Stimulated activated naive CD8-positive, alpha-beta T cell treated with anti-CD3 and anti-CD28 coated beads, Interleukin-15, amount 100 ng/mL, for 72 hours (primary cell): ENCODE measurements around the gene ATP10A.
A peak's percentile ranks its signal among the peaks of the same experiment; 100 is the strongest.

Experiments used
- ATAC-seq: fragments of 150-1000 bp; cut with Tn5 transposase; 2 replicates; pipeline ENCODE4 v1.10.0; 2021; ENCODE audit warnings: mild to moderate bottlenecking, moderate library complexity
- DNase-seq, 2 donors: peaks; one replicate each; pipeline ENCODE4 v3.0.0; 2021 to 2022
- H3K27ac Mint-ChIP-seq, 2 donors: one replicate each; pipeline ENCODE4 v1.8.0; 2022; ENCODE audit warnings: mild to moderate bottlenecking in 2 of 2, mixed read lengths in 2 of 2, moderate library complexity in 2 of 2
- H3K27me3 Mint-ChIP-seq: one replicate; pipeline ENCODE4 v1.8.0; 2022; ENCODE audit warnings: mixed read lengths
- H3K4me1 Mint-ChIP-seq: one replicate; pipeline ENCODE4 v1.8.0; 2022; ENCODE audit warnings: mild to moderate bottlenecking, mixed read lengths
- H3K4me3 Mint-ChIP-seq, 2 donors: one replicate each; pipeline ENCODE4 v1.8.0; 2022; ENCODE audit warnings: mild to moderate bottlenecking in 2 of 2, mixed read lengths in 2 of 2, moderate library complexity in 1 of 2
- H3K9me3 Mint-ChIP-seq, 2 donors: one replicate each; pipeline ENCODE4 v1.8.0; 2022; ENCODE audit warnings: mixed read lengths in 2 of 2

ATP10A gene

DNA sequence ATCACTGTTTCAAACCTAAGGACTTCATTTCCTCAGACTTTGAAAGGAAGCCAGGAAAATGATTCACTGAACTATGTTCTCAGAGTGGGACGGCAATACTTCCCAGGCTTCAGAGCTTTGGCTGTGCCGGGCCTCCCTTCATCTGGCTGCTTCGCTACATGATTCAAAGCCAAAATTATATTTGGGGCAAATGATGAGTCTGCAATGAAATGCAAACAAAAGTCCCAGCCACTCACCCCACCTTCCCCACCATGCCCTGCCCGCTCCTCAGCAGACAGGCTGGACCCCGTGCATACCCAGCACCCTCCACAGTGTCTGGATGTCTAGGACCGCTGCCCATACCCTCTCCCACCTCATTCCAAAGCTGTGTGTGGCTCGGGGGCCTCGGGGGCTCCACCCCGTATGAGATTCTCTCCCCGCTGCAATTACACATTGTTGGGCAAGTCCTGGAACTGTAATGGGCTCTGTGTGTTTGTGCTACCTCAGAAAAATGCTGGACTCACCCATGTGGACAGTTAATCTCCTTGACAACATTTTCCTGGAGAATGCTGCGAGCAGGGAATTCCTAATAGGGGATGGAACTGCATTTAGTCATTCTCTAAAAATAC is 32.2 kb downstream of the ATP10A start:
- no peak for ATAC-seq
- no peak for DNase-seq
- peaks cover 15 to 17% of the 10 kb centered on the region in 2 donors for H3K9me3 Mint-ChIP-seq
- H3K4me3 Mint-ChIP-seq = no peak overlapping the region
- H3K27ac Mint-ChIP-seq = peak overlapping the region in 1 of 2 donors; percentile 44
- no peaks in the 10 kb centered on the region for H3K27me3 Mint-ChIP-seq
- peaks cover 52% of the 10 kb centered on the region for H3K4me1 Mint-ChIP-seq

- no peak overlapping the region for H3K27ac Mint-ChIP-seq
- DNase-seq (no peak), ATAC-seq (no peak)
- H3K9me3 Mint-ChIP-seq = peaks cover 18 to 26% of the 10 kb centered on the region in 2 donors
- no peak overlapping the region for H3K4me3 Mint-ChIP-seq
- H3K27me3 Mint-ChIP-seq = no peaks in the 10 kb centered on the region
- peaks cover 61% of the 10 kb centered on the region for H3K4me1 Mint-ChIP-seq
These were observed 34.1 kb downstream of the ATP10A start for GRCh38 chr15:25829073-25829472.

DNA sequence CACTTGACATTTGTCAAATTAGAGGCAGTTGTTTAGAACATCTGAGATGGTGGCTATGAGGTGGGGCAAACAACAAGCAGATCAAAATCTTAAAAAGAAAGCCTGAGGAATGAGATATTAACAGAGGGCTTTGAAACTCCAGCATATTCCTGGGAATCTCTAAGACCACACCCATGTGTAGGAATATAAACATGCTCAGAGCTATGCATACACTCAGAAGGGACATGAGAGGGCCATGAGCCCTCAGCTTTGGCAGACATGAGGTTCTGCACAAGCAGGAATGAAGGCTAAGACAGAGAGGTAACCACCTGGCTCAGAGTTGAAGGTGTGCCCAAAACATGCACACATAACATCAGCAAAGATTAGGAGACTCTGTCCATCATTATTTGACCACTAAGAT is 37.9 kb downstream of the ATP10A start:
- peak overlapping the region in 1 of 2 donors; percentile 4 for H3K27ac Mint-ChIP-seq

GRCh38 chr15:25824618-25825017 is 38.5 kb downstream of the ATP10A start:
- DNase-seq (no peak), ATAC-seq (no peak)
- Mint-ChIP-seq H3K4me1 (peaks cover 52% of the 10 kb centered on the region), H3K27me3 (no peaks in the 10 kb centered on the region), H3K27ac (no peak overlapping the region), H3K9me3 (peaks cover 18 to 28% of the 10 kb centered on the region in 2 donors), H3K4me3 (no peak overlapping the region)

More for the DNA sequence above, 37.9 kb downstream of the ATP10A start:
- Mint-ChIP-seq H3K9me3 (peaks cover 18 to 26% of the 10 kb centered on the region in 2 donors), H3K4me1 (peaks cover 55% of the 10 kb centered on the region), H3K4me3 (no peak overlapping the region), H3K27me3 (no peaks in the 10 kb centered on the region)
- DNase-seq (no peak), ATAC-seq (no peak)

DNA sequence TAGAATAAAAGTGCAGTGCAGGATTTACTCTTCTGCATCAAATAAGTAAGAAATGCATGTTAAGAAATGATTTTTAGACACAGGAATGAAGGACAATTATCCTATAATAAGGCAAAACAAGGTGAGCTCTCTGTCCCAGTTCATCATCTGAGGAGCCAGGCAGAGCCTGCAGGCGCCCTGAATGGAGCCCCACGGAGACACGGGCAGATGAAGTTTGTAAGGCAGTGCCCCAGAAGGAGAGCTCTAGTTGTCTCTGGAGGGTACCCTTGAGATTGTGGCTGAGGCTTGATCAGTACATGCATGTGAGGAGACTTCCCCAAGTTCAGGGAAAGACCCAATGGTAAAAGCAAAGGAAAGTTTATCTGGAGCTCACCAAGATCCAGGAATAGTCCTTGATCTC is 50.3 kb downstream of the ATP10A start:
- ATAC-seq (no peak), DNase-seq (no peak)
- Mint-ChIP-seq H3K27ac (no peak overlapping the region), H3K4me3 (peak overlapping the region in 1 of 2 donors; percentile 18), H3K4me1 (peaks cover 66% of the 10 kb centered on the region), H3K9me3 (no peaks in the 10 kb centered on the region), H3K27me3 (no peaks in the 10 kb centered on the region)

DNA sequence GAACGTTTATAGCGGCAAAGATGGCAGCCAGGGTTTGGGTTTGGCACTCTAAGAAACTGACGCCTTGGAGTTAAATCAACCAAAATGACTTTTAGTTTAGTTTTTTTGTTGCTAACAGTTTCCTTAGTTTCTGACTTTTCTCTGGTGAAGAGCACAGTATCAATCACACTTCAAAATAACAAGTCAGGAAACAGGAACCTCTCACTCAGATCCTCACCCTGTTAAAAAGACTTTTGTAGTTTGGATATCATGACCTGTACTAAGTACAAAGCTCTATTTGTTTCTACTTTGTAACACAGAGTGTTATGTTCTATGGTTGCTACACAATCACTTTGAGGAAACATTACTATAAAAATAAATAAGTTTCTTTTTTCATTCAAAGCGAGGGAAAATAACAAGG is 51.1 kb downstream of the ATP10A start:
- no peak for DNase-seq
- ATAC-seq = peak; percentile 18
- Mint-ChIP-seq H3K27me3 (no peaks in the 10 kb centered on the region), H3K9me3 (no peaks in the 10 kb centered on the region), H3K4me3 (peak overlapping the region; percentile 70 to 89), H3K4me1 (peaks cover 66% of the 10 kb centered on the region), H3K27ac (peak overlapping the region in 1 of 2 donors; percentile 89)

GRCh38 chr15:25811481-25811906 is 51.6 kb downstream of the ATP10A start:
- Mint-ChIP-seq H3K4me1 (peaks cover 72% of the 10 kb centered on the region), H3K27ac (peak overlapping the region in 1 of 2 donors; percentile 89), H3K27me3 (no peaks in the 10 kb centered on the region)

DNA sequence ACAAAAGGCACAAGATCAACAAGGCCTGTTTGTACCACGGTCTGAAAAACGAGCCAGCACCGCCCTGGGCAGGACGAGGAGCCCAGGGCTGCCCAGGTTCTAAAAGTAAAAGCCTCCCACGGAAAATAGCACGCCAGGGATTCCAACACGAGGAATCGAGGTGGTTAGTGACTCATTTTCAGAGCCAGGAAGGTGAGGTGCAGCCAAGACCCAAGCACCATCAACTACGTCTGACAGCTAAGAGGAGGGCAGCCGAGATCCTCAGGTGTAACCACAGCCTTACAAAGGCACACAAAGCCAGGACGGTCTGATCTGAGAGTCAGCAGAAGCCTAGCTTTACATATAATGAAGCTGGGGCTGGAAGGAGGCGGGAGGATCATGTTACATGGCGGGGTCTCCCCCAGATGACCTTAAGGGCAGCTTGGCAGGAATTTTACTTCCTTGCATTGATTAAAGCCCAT is 52.5 kb downstream of the ATP10A start:
- DNase-seq (no peak), ATAC-seq (peak; percentile 75)
- Mint-ChIP-seq H3K27ac (peak overlapping the region; percentile 59 to 80), H3K4me3 (peak overlapping the region; percentile 70 to 89), H3K4me1 (peaks cover 78% of the 10 kb centered on the region), H3K9me3 (no peaks in the 10 kb centered on the region), H3K27me3 (no peaks in the 10 kb centered on the region)

More at GRCh38 chr15:25811481-25811906, 51.6 kb downstream of the ATP10A start:
- ATAC-seq = peak; percentile 71
- H3K4me3 Mint-ChIP-seq = peak overlapping the region; percentile 70 to 89
- H3K9me3 Mint-ChIP-seq = no peaks in the 10 kb centered on the region
- DNase-seq = peak in 1 of 2 donors; percentile 19

- Mint-ChIP-seq H3K27ac (no peak overlapping the region), H3K4me3 (no peak overlapping the region), H3K4me1 (peaks cover 73% of the 10 kb centered on the region), H3K9me3 (no peaks in the 10 kb centered on the region), H3K27me3 (no peaks in the 10 kb centered on the region)
- no peak for ATAC-seq
- DNase-seq = no peak
These were observed 53.0 kb downstream of the ATP10A start for GRCh38 chr15:25810154-25810553.

GRCh38 chr15:25807063-25807462 is 56.1 kb downstream of the ATP10A start:
- Mint-ChIP-seq H3K27me3 (no peaks in the 10 kb centered on the region), H3K4me1 (peaks cover 42% of the 10 kb centered on the region), H3K27ac (no peak overlapping the region), H3K9me3 (no peaks in the 10 kb centered on the region), H3K4me3 (no peak overlapping the region)
- ATAC-seq = no peak
- DNase-seq = no peak

- Mint-ChIP-seq H3K4me3 (no peak overlapping the region), H3K27me3 (no peaks in the 10 kb centered on the region), H3K4me1 (peaks cover 42% of the 10 kb centered on the region), H3K27ac (no peak overlapping the region), H3K9me3 (no peaks in the 10 kb centered on the region)
- ATAC-seq = no peak
- DNase-seq = no peak
These were observed 58.1 kb downstream of the ATP10A start for GRCh38 chr15:25805031-25805430.

- Mint-ChIP-seq H3K27ac (no peak overlapping the region), H3K9me3 (no peaks in the 10 kb centered on the region), H3K4me1 (peaks cover 45% of the 10 kb centered on the region), H3K4me3 (no peak overlapping the region), H3K27me3 (no peaks in the 10 kb centered on the region)
- ATAC-seq (no peak), DNase-seq (no peak)
These were observed 58.7 kb downstream of the ATP10A start for GRCh38 chr15:25804451-25804850.

DNA sequence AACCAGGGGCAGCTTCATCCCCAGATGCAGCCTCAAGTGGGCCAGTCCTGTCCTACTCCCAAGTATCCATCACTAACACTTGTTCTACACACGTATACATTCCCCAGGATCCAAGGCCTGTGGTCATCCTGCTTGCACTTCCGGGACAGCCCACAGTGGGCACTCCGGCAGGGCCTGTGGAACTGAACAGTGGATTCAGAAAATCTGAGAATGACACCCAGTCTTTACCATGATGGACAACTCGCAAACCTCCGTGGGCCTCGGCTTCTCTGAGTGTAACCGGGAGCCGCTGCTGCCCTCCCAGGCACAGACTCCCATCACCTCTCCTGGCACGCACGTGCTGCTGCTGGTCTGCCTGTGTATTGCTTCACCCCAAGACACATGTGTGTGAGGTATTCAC is 59.6 kb downstream of the ATP10A start:
- Mint-ChIP-seq H3K4me1 (peaks cover 49% of the 10 kb centered on the region), H3K27me3 (no peaks in the 10 kb centered on the region), H3K9me3 (no peaks in the 10 kb centered on the region), H3K27ac (no peak overlapping the region), H3K4me3 (no peak overlapping the region)
- DNase-seq (no peak), ATAC-seq (no peak)

GRCh38 chr15:25803036-25803435 is 60.1 kb downstream of the ATP10A start:
- no peaks in the 10 kb centered on the region for H3K9me3 Mint-ChIP-seq
- H3K27ac Mint-ChIP-seq = no peak overlapping the region
- DNase-seq (no peak), ATAC-seq (no peak)
- no peaks in the 10 kb centered on the region for H3K27me3 Mint-ChIP-seq
- H3K4me3 Mint-ChIP-seq = no peak overlapping the region
- H3K4me1 Mint-ChIP-seq = peaks cover 52% of the 10 kb centered on the region

DNA sequence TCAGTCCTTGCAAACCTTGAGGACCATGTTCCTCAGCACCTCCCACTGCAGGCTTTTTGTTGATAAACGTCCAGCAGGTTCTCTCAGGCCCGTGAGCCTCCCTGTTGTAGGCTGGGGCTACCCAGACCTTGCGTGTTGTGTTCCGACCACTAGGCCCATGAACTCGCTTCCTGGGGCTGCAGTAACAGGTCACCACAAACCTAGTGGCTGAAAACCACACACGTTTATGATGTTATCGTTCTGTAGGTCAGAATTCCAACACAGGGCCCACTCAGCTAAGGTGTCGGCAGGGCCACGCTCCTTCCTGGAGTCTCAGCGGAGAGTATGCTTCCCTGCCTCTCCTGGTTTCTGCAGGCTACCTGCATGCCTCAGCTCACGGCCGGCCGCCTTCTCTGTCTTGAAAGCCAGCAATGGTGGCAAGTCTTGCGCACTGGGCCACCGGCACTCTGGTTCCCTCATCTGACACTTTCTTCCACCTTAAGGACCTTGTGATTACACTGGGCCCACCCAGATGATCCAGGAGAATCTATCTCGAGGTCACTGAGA is 60.8 kb downstream of the ATP10A start:
- ATAC-seq = no peak
- no peaks in the 10 kb centered on the region for H3K27me3 Mint-ChIP-seq
- H3K9me3 Mint-ChIP-seq = no peaks in the 10 kb centered on the region
- DNase-seq = no peak
- no peak overlapping the region for H3K27ac Mint-ChIP-seq
- H3K4me3 Mint-ChIP-seq = no peak overlapping the region
- peaks cover 59% of the 10 kb centered on the region for H3K4me1 Mint-ChIP-seq

DNA sequence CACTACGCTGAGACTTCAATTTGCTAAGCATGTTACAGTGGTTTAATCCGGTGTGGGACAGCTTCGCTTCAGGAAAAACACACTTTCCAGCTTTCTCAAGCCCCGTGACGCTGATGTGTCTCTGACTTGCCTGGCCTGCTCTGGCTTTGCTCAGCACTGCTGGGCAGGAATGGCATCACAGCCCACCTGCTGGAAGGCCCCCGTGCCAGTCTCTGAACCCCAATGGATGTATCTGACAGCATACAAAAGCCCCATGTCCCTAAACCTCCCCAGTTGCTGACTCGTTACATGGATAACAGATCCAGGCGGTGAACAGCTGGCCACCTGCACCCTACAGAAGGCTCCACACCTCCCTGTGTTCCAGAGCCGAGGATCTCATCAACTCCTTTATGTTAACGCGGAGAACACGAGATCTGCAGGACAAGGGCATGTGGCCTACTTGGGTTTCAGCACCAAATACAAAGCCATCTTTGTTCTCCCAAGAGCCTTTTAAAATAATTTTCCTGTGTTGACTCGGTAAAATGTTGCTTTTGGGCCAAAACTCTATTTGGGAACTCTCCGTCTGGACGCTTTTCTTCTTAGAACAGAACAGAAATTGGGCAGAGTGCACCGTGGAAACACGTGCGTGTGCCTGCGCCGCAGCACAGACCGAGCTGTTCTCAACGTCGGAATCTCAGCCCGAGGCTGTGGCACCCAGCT is 61.4 kb downstream of the ATP10A start:
- Mint-ChIP-seq H3K4me1 (peaks cover 61% of the 10 kb centered on the region), H3K4me3 (no peak overlapping the region), H3K27ac (no peak overlapping the region), H3K9me3 (no peaks in the 10 kb centered on the region), H3K27me3 (no peaks in the 10 kb centered on the region)
- no peak for DNase-seq
- no peak for ATAC-seq
